Loucy (cell line): ENCODE results near the gene CACNA2D3.

Experiments used
- EZH2phosphoT487 ChIP-seq: fragments of 200-600 bp; IDR thresholded peaks from 2 replicates; pipeline ENCODE4 v1.6.1; 2018; ENCODE audit warnings: antibody characterized with exemption, mild to moderate bottlenecking, moderate library complexity, borderline replicate concordance
- TF ChIP-seq, protein P1 (sequence below): fragments of 200-600 bp; sonication (generic); conservative IDR thresholded peaks from 2 replicates; pipeline ENCODE4 v1.5.1; 2014; ENCODE audit warnings: mild to moderate bottlenecking, antibody characterized with exemption, low read length

DNA sequence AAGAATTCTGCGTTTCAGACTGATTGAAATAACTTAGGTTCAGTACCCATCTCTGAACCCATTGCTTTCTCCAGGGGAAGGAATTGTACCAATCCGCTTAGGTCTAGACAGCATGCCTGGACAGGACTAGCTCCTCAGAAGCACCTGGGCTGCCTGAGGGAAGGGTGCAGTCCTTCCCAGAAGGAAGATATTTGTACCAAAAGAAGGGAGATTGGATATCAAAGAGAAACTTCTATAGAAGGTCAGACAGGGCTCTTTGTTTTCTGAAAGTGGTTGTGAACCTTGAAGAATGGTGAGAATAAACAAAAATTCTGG lies 939.3 kb downstream of the CACNA2D3 start:
- TF ChIP-seq, protein P1, sequence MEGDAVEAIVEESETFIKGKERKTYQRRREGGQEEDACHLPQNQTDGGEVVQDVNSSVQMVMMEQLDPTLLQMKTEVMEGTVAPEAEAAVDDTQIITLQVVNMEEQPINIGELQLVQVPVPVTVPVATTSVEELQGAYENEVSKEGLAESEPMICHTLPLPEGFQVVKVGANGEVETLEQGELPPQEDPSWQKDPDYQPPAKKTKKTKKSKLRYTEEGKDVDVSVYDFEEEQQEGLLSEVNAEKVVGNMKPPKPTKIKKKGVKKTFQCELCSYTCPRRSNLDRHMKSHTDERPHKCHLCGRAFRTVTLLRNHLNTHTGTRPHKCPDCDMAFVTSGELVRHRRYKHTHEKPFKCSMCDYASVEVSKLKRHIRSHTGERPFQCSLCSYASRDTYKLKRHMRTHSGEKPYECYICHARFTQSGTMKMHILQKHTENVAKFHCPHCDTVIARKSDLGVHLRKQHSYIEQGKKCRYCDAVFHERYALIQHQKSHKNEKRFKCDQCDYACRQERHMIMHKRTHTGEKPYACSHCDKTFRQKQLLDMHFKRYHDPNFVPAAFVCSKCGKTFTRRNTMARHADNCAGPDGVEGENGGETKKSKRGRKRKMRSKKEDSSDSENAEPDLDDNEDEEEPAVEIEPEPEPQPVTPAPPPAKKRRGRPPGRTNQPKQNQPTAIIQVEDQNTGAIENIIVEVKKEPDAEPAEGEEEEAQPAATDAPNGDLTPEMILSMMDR = no peak
- TF ChIP-seq EZH2phosphoT487 = no peak
